ENCODE results near the gene TRAF4.
"Not testable (repeated sequence)": the region's sequence is repeated elsewhere in the genome, so short reads cannot be mapped to it uniquely, and the experiment has no call there.

TRAF4 gene

DNA sequence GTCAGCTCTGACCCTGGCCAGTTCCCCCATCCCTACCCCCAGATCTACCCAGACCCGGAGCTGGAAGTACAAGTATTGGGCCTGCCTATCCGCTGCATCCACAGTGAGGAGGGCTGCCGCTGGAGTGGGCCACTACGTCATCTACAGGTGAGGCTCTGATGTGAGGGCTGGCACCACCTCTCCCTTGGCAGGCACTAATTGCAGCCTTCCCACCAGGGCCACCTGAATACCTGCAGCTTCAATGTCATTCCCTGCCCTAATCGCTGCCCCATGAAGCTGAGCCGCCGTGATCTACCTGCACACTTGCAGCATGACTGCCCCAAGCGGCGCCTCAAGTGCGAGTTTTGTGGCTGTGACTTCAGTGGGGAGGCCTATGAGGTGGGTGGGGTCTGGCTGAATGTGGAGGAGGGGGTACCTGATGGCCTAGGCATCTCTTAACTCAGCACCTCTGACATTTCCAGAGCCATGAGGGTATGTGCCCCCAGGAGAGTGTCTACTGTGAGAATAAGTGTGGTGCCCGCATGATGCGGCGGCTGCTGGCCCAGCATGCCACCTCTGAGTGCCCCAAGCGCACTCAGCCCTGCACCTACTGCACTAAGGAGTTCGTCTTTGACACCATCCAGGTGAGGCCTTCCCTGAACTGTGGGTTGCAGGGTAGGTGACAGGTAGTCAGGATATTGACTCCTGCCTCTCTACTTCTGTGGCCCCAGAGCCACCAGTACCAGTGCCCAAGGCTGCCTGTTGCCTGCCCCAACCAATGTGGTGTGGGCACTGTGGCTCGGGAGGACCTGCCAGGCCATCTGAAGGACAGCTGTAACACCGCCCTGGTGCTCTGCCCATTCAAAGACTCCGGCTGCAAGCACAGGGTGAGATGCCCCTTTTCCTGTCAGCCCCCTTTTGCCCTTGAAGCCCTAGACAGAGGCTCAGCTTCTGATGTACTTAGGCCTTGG is 4.3 kb downstream of the TRAF4 start:
- no peak for DNase-seq (ENCODE audit: low read depth in 2 of 2)

DNA sequence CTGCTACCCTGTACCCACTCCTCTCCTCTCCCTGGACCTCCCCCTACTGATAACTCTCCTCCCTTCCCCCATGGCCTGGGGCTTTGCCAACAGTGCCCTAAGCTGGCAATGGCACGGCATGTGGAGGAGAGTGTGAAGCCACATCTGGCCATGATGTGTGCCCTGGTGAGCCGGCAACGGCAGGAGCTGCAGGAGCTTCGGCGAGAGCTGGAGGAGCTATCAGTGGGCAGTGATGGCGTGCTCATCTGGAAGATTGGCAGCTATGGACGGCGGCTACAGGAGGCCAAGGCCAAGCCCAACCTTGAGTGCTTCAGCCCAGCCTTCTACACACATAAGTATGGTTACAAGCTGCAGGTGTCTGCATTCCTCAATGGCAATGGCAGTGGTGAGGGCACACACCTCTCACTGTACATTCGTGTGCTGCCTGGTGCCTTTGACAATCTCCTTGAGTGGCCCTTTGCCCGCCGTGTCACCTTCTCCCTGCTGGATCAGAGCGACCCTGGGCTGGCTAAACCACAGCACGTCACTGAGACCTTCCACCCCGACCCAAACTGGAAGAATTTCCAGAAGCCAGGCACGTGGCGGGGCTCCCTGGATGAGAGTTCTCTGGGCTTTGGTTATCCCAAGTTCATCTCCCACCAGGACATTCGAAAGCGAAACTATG is 5.2 kb downstream of the TRAF4 start:
- DNase-seq (ENCODE audit: low read depth in 2 of 2), result no peak

DNA sequence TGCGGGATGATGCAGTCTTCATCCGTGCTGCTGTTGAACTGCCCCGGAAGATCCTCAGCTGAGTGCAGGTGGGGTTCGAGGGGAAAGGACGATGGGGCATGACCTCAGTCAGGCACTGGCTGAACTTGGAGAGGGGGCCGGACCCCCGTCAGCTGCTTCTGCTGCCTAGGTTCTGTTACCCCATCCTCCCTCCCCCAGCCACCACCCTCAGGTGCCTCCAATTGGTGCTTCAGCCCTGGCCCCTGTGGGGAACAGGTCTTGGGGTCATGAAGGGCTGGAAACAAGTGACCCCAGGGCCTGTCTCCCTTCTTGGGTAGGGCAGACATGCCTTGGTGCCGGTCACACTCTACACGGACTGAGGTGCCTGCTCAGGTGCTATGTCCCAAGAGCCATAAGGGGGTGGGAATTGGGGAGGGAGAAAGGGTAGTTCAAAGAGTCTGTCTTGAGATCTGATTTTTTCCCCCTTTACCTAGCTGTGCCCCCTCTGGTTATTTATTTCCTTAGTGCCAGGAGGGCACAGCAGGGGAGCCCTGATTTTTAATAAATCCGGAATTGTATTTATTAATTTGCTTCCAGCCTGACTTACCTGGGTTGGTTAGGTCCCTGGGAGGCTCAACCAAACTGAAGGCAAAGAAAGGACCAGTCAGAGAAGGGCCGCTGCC is 5.8 kb downstream of the TRAF4 start:
- DNase-seq (ENCODE audit: low read depth in 2 of 2), result no peak

DNA sequence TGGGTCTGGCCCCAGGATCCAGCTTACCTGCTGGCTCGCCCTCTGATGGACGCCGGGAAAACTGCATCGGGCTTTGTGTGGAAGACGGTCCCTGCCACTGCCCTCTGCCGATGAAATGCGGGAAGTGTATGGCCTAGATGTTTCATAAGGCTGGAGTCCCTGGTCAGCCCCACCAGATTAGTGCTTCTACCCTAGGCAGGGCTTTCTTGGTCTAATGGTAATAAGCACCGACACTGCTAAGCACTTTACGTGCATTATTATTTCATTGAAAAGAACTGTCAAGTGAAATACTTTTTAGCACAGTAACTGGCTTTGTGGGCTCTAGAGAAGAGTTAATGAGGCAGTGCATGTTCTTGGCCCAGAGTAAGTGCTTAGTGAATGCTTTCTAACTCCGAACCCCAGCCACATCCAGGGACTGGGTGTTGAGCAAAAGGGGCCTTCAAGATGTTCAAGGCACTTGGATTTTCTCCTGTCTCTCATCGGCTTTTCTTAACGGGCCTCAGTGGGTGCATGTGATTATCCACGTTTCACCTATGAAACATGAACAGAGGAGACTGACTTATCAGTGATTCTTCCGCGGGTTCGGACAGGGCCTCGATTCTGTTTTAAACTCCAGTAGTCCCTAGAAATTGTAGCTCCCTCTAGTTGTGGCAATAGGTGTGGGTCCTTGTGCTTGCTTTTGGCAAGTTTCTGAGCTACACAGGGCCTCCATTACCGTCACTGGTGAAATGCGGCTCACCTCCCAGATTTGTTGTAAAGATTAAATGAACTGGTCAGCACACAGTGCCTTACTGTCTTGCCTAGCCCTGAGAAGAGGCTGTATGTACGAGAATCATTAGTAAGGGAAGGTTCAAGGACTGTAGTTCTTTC is 6.6 kb downstream of the TRAF4 start:
- DNase-seq (ENCODE audit: low read depth in 2 of 2), result peak; percentile 76 to 78

DNA sequence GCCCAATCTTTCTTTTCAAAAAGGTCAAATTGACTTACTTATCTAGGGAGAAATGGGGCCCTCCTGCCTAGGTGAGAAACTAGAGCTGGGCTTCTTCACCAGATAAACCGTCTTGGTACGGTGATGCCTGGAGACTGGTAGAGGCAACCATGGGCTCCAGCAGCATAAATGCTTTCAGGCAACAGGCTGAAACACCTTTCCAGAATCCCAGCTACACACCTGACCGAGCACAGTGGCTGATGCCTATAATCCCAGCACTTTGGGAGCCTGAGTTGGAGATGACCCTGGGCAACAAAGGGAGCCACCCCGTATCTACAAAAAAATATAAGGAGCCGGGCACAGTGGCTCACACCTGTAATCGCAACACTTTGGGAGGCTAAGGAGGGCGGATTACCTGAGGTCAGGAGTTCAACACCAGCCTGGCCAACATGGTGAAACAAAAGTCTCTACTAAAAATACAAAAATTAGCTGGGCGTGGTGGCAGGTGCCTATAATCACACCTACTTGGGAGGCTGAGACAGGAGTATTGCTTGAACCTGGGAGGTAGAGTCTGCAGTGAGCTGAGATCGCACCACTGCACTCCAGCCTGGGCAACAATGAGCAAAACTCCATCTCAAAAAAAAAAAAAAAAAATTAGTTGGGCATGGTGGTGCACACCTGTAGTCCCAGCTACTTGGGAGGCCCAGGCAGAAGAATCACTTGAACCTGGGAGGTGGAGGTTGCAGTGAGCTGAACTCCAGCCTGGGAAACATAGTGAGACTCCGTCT is 8.0 kb downstream of the TRAF4 start:
- DNase-seq (ENCODE audit: low read depth in 2 of 2), result no peak

DNA sequence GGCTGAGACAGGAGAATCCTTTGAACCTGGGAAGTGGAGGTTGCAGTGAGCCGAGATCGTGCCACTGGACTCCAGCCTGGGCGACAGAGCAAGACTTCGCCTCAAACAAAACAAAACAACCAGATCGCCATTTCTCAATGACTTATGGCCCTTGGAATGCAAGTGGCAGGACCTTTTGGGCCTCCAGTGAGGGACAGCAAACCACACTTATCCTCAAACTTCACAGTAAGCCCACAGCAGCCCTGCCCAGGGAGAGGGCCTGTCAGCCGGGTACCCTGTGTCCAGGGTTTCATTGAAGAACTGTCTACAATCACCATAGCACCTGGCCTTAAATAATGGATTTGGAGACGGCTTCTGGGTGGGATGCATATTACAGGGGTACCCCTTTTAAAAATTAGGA is 11.7 kb downstream of the TRAF4 start:
- DNase-seq (ENCODE audit: low read depth in 2 of 2), result no peak

DNA sequence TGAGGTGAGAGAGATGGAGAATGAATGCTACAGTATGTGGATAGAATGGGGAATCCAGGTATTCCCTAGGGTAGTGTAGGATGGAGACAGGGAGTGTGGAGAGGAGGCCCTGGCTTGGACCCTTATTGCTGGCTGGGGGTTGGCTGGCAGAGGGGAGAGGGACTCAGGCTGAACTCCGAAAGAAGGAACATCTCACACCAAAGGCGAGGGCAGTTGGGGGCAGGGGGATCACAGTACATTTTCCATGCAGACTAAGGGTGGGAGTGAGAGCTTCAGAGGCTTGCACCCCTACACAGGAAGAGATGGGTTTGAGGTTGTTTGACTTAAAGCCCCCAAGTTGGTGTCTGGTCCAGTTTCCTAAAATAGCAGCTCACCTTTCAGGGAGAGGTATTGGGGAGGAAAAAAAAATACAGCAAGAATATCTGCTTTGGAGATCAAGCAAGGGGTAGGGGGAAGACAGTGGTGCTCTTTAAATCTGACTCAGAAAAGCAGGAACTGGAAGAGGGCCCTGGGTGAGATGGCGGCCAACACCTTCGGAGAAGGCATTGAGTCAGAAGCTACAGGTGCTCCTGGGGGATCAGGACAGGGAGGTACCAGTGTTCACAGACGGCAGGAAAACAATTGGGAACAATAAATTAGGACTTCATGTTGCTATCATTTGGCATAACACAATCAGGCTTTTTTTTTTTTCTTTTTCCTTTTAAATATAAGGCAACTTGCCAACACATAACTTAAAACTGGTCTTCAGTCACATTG is 12.4 kb downstream of the TRAF4 start:
- DNase-seq (ENCODE audit: low read depth in 2 of 2), result no peak

DNA sequence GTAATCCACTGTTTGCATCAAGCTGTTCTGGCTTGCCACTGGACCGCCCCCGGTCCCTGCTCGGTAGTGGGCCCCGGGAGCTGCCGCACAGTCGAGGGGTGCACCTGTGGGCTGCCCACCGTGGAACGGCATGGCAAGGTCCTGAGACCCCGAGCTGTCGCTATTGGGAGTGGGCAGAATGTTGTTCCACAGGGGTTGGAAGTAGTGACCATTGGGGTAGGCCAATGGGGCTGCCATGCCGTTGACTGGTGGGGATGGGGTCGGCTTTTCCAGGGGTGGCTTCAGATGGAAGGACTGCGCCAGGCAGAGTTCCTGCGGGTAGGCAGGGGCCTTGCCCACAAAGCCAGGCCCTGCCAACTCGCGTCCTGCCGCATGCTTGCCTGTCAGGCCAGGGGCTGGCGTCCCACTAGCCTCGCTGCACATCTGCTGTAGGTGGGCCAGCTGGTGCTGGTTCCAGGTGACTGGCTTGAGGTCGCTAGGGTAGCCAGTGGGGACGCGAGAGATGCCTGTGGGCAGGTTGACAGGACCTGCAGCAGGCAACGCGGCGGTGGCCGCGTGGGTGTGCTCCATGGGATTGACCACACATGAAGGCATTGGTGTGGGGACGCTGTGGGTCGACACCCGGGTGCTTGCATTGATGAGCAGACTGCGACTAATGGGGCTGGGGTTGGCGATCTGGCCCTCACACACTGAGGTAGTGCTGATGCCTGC is 14.8 kb downstream of the TRAF4 start:
- DNase-seq (ENCODE audit: low read depth in 2 of 2), result no peak

DNA sequence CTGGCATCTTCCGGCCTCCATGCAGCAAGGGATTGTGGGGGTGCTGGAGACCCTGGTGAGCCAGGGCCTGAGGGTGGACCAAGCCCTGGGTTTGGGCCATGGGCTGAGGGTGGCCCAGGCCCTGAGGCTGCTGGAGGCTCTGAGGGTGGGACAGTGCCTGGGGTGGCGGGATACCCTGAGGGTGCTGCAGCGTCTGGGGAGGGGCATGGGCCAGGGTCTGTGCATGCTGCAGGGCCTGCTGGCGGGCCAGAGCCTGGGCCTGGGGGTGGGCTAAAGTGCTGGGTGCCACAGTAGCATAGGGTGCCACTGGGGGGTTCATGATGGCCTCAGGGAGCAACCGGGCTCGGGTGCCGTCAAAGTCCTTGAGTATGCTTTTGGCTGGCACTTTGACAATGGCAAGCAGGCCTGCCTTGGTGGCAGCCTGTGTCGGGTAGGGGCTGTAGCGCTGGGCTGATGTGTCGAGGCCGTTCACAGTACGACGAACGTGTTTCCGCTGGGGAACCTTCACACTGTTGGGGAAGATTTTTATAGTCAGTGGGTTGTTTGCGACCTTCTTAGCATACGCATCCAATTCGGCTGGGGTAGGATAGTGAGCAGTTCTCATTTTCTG is 15.6 kb downstream of the TRAF4 start:
- no peak for DNase-seq (ENCODE audit: low read depth in 2 of 2)

DNA sequence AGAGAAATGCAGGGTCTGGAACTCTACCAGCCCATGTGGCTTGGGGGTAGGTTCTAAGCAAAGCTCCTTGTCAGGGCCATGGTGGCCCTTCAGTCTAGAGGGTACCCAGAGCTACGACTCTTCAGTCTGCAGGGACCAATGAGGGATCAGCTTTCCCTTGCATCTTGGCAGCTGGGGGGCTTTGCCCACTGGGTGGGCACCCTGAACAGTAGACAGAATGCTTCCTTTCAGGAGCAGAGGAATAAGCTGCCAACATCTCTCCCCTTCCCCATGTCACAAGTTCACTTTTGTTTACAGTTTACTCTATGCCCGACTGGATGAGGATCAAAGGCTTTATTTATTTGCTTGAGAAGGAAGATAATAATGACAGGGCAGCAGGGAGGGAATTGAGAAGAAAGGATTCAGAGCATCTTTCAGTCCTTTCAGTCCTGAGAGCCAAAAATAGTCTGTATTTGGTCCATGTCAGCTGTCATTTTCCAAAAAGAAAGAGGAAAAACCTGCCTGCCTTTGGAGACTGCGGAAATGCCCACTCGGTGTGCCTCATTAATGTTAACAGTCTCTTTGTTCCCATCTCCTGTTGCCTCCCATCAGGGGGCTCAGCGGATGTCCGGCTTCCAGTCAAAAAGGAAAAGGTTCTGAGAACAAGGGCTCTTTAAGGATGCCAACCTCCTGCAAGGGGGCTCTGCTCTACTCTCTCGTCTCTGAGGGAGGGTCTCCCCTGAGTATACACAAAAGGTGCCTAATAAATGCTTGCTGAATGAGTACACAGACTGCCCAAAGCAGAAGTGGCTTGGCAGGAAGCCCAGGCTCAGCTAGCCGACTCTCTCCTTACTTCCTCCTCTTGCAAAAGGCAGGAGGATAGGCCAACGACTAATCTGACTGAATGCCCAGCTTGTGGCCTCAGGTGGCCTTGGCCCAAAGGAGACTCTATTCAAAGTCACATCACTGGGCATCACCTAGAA is 17.1 kb downstream of the TRAF4 start:
- no peak for DNase-seq (ENCODE audit: low read depth in 2 of 2)

DNA sequence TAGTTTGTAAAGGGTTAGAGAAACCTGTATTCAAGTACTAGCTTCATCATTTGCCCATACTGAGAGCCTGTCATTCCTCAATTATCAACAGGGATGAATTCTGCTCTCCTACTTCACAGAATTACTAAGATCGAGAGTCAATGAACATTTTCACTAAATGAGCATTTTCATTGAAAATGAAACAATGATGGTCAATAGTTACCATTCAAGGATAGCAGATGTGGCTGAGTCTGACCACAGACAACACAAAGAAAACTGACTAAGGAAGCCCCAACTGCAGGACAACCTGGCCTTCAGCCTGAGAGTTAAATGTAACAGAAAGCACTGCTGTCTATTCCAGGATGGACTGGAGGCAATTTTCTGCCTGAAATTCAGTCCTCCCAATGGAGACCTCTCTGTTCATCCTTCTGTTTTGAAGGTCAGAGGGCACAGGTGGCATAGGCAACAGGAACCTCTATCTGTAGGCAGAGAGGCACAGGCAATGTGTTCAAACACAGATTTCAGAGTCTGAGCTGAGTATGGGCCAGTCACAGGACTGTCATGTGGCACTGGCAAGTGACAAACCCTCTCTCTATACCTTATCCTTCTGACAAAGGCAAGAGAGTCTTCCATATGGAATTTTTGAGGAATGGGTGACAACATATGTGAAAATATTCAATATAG is 19.5 kb downstream of the TRAF4 start:
- no peak for DNase-seq (ENCODE audit: low read depth in 2 of 2)

DNA sequence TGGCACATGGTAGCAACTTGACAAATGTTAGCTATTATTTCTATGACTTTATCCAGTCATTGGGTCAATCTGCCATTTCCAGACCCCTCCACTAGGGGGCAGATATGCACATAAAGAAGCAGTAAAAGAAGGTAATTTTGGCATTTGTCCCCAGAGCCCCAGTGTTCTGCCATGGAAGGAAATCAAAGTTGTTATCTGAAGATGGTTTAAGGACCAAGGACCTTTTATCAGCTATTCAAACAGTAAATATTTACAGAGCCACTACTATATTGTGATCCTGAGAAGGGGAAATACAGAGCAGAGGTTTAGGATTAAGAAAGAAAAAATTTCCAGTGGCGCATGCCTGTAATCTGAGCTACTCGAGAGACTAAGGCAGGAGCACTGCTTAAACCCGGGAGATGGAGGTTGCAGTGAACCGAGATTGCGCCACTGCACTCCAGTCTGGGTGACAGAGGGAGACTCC is 20.0 kb downstream of the TRAF4 start:
- DNase-seq (ENCODE audit: low read depth in 2 of 2), result peak; percentile 49 to 71

DNA sequence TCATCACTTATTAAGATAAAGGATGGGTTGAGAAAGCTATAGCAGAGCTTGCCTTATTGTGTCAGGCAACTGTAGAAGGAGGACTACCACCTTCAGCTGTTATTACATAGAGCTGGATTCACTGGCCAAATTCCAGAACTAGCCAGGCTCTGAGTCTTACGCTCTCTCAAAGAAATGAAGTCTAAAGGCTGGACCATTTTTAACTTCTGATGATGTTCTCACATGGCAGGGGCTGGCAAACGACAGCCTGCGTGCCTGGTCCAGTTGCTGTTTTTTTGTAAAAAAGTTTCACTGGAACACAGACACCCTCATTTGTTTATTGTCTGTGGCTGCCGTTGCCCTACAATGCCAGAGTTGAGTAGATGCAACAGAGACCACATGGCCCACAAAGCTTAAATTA is 21.2 kb downstream of the TRAF4 start:
- no peak for DNase-seq (ENCODE audit: low read depth in 2 of 2)

DNA sequence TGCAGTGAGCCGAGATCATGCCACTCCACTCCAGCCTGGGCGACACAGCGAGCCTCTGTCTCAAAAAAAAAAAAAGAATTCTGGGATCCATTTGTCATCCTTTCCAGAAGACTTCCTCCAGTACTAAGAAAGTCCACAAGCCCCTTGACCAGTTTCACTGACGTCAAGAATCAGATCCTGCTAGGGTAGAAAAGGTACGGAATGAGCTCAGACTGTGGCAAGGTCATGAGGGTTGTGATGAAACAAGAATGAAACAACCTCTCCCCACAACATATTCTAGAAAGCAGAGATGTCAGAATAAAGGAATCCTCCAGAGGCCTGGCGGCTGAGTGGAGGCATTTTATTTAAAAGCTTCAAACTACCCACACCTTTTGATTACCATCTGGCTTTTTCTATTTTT is 29.9 kb downstream of the TRAF4 start:
- no peak for DNase-seq (ENCODE audit: low read depth in 2 of 2)

DNA sequence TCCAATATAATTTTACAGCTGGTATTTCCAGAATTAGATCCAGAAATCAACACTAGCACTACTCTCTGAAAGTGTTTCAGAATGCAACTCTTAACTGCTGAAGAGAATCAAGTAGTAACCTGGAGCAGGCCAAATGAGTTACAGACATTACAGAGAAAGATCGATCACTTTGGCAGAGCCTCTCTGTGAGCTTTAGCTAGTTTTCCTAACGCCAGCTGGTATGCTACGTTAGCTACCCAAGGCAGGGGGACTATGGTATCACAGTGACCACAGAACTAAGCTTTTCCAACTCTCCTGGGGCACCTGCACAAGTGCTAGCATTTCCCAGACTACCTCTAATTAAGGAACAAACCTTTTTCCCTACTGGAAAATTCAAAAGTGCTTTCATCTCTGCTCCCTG is 30.4 kb downstream of the TRAF4 start:
- no peak for DNase-seq (ENCODE audit: low read depth in 2 of 2)

DNA sequence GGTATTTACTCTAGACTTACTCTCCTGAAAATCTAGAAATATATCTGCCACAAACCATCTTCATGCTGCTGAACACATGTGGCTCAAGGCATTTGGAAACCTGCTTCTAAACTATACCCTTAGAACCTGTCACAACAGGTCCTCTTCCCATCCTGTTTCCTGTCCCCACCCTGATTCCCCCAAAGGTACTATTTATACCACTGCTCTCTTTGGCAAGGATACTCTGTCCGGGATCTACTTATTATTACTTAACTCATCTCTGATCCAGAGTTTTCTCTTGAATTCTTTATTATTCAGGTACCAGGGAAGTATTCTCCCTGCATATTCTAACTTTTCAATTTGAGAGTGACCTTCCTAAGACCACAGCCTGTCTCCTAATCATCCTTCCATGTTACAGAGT is 33.4 kb downstream of the TRAF4 start:
- no peak for DNase-seq (ENCODE audit: low read depth in 2 of 2)

DNA sequence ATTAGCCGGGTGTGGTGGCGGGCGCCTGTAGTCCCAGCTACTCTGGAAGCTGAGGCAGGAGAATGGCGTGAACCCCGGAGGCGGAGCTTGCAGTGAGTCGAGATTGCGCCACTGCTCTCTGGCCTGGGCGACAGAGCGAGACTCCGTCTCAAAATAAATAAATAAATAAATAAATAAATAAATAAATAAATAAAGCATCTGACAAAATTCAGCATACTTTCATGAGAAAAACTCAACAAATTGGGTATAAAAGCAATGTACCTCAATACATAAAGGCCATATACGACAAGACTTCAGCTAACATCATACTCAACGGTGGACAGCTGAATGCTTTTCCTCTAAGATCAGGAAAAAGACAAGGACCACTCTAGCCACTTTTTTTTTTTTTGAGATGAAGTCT is 35.8 kb downstream of the TRAF4 start:
- not testable (repeated sequence) for DNase-seq (ENCODE audit: low read depth in 2 of 2)

Measured in stimulated activated CD8-positive, alpha-beta memory T cell treated with anti-CD3 and anti-CD28 coated beads, Interleukin-7, amount 100 ng/mL, for 1 hour (primary cell).